ENCODE measurements around the gene CUX1. TPM values are rescaled to one million over a fixed set of nuclear protein-coding genes. Genes with fewer than 3 reads are reported as not detected.
"Not testable (repeated sequence)": the region's sequence is repeated elsewhere in the genome, so short reads cannot be mapped to it uniquely, and the experiment has no call there.

Gene CUX1
- total and polyA plus RNA-seq, 9 donors: 42.2 to 151 (median 126) TPM

DNA sequence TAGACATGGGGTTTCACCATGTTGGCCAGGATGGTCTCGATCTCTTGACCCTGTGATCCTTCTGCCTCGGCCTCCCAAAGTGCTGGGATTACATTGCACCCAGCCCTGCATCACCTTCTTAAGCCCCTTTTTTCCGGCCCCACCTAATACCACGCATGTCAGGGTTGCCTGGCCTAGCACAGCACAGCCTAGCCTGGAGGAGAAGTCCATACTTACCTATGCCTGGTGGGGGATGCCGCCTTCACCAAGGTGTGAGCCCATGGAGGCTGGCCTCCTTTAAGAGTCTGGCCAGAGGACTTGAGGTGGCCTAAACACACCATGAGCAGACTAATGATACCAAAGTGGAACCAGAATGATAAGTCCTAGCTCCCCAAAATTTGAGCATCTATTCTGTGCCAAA, 22.0 kb upstream of the CUX1 start:
- TF ChIP-seq EP300 (IDR thresholded peaks at IDR 0.05) (no peak), POLR2A (IDR thresholded peaks at IDR 0.05) (no peak)
- TF ChIP-seq, protein P1, sequence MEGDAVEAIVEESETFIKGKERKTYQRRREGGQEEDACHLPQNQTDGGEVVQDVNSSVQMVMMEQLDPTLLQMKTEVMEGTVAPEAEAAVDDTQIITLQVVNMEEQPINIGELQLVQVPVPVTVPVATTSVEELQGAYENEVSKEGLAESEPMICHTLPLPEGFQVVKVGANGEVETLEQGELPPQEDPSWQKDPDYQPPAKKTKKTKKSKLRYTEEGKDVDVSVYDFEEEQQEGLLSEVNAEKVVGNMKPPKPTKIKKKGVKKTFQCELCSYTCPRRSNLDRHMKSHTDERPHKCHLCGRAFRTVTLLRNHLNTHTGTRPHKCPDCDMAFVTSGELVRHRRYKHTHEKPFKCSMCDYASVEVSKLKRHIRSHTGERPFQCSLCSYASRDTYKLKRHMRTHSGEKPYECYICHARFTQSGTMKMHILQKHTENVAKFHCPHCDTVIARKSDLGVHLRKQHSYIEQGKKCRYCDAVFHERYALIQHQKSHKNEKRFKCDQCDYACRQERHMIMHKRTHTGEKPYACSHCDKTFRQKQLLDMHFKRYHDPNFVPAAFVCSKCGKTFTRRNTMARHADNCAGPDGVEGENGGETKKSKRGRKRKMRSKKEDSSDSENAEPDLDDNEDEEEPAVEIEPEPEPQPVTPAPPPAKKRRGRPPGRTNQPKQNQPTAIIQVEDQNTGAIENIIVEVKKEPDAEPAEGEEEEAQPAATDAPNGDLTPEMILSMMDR (IDR thresholded peaks at IDR 0.05): no peak
- Histone ChIP-seq H3K9me3 (no peaks in the 10 kb centered on the region), H3K36me3 (no peaks in the 10 kb centered on the region), H3K27ac (no peak overlapping the region), H3K27me3 (no peaks in the 10 kb centered on the region), H3K4me1 (ENCODE audit: insufficient read depth) (peaks cover 1% of the 10 kb centered on the region), H3K4me3 (no peak overlapping the region)
- no peak for DNase-seq
- intact Hi-C loops (cut with DNase I): loop anchor here in 1 of 4 donors (5.0 kb wide), 1 partner anchor 1103 kb away; the partner anchor contains the start of gene GIGYF1
- 96 to 98% (median 97%) methylated on average over 5 of the region's 5 CpGs for WGBS, 3 donors

DNA sequence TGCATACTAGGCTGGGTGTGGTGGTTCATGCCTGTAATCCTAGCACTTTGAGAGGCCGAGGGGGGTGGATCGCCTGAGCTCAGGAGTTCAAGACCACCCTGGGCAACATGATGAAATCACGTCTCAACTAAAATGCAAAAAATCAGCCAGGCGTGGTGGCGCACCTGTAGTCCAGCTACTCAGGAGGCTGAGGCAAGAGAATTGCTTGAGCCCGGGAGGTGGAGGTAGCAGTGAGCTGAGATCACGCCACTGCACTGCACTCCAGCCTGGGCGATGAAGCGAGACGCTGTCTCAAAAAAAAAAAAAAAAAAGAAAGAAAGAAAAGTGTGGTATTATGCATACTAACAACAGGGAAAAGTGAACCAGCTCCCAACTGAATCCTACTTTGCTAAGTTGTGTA, 19.3 kb upstream of the CUX1 start:
- H3K36me3 ChIP-seq; H3K4me1 ChIP-seq (ENCODE audit: insufficient read depth); H3K4me3 ChIP-seq; H3K9me3 ChIP-seq; H3K27me3 ChIP-seq; DNase-seq; H3K27ac ChIP-seq: not testable (repeated sequence)
- 76 to 85% (median 83%) methylated on average over 10 of the region's 10 CpGs for WGBS, 3 donors
- intact Hi-C loops (cut with DNase I): loop anchor here in 1 of 4 donors (5.0 kb wide), 1 partner anchor 1106 kb away; the partner anchor contains the start of gene GIGYF1

DNA sequence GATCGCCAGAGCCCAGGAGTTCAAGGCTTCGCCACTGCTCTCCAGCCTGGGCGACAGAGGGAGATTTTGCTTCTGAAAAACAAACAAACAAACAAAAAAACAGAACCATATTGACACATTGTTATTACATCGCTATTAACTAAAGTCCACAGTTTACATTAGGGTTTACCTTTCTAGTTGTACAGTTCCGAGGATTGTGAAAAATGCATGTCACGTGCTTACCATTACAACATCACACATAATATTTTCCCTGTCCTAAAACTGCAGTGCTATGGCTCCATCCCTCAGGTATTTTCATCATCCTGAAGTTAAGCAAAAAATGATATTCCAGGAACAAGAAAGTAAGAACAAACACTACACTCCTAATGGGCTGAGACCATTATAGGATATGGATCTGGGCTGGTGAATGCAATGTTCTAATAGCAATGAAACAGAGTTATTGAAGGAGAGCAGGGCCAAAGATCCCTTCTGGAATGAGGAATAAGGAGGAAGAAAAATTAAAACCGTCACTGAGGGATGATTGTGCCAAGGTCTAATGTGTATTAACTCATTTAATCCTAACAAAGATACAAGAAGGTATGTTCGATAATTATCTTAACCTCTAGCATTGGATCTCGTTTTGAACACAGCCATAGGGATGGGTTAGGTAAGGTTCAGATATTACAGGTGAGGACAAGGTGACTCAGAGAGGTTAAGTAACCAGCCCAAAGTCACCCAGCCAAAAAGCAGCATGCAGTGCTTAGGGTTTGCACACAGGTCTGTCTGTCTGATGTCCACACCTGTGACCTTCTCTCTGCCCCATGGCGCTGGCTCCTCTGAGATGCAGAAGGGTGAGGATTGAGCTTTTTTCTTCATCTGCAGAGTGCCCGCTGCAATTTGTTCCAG, 14.0 kb upstream of the CUX1 start:
- peak in 1 of 5 donors; percentile 1 for DNase-seq

DNA sequence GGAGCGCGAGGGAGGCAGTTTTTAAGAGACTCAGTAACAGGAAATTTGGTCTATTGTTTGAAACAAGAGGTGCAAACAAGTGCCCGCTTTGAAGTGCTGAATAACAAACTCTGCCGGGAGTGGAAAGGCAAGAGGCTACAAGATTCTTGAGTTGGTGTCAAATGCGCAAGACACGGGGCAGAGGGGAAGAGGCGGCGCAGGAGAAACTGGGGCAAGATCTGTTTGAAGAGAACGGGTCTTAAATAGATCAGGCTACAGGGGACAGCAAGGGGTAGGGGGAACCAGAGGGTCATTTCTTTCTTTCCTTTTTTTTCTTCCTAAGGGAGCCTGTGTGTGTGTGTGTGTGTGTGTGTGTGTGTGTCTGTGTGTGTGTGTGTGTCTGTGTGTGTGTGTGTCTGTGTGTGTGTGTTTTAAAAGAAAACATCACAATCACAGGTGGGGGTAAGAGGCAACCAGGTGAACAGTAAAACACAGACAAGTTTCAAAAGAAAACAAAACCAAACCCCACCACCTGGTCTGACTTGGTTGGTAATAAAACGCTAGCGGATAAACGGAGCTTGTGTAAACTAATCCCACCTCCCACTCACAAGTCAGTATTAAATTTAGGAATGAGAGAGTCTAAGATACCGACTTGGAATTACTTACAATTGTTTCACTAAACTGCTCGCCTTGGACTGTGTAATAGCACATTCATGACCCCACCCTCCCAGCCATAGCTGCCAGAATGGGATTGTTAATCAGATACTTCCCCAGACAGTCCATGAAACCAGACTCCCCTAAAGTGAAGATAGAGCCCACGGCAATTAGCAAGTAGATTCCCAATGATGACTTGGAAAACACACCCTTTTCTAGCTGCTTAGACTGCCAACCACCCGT, 13.1 kb upstream of the CUX1 start:
- Histone ChIP-seq H3K9me3 (no peaks in the 10 kb centered on the region), H3K4me3 (no peak overlapping the region), H3K27ac (no peak overlapping the region), H3K36me3 (no peaks in the 10 kb centered on the region), H3K4me1 (ENCODE audit: insufficient read depth) (no peaks in the 10 kb centered on the region), H3K27me3 (no peaks in the 10 kb centered on the region)
- DNase-seq: no peak
- TF ChIP-seq, protein P1 (IDR thresholded peaks at IDR 0.05): no peak
- TF ChIP-seq EP300 (IDR thresholded peaks at IDR 0.05) (no peak), POLR2A (IDR thresholded peaks at IDR 0.05) (no peak)
- intact Hi-C loops (cut with DNase I): loop anchor here in 1 of 4 donors (10.0 kb wide), 1 partner anchor 60 kb away; no protein-coding TSS in a partner anchor
- WGBS, 3 donors: 4 to 7% (median 4%) methylated on average over 16 of the region's 16 CpGs

More for the DNA sequence above, 14.0 kb upstream of the CUX1 start:
- intact Hi-C loops (cut with DNase I): loop anchor here in 1 of 4 donors (10.0 kb wide), 1 partner anchor 59 kb away; no protein-coding TSS in a partner anchor
- Histone ChIP-seq H3K27me3 (no peaks in the 10 kb centered on the region), H3K4me3 (no peak overlapping the region), H3K27ac (no peak overlapping the region), H3K9me3 (no peaks in the 10 kb centered on the region), H3K36me3 (no peaks in the 10 kb centered on the region), H3K4me1 (ENCODE audit: insufficient read depth) (no peaks in the 10 kb centered on the region)
- WGBS, 3 donors: 44 to 61% (median 56%) methylated on average over 11 of the region's 11 CpGs
- TF ChIP-seq, protein P1 (IDR thresholded peaks at IDR 0.05): no peak
- TF ChIP-seq POLR2A (IDR thresholded peaks at IDR 0.05): no peak
- TF ChIP-seq EP300 (IDR thresholded peaks at IDR 0.05): no peak

Measured in ovary (tissue), 9 donors.